Gastroesophageal sphincter (tissue), 4 donors: ENCODE data around the gene RUNX2. TPM values are rescaled to one million over a fixed set of nuclear protein-coding genes. Genes with fewer than 3 reads are reported as not detected.

ENCODE experiments used
- ATAC-seq: fragments of 150-250 bp; one replicate; pipeline ENCODE4 v1.9.1; 2016; ENCODE audit warnings: mild to moderate bottlenecking, moderate library complexity
- H3K27ac ChIP-seq, 4 donors: fragments of 200-600 bp; sonication (generic) in 3 of 4; 1 replicate in 3 of 4; 2 replicates in 1 of 4; pipeline ENCODE4 v1.5.1; 2016 to 2019
- H3K27me3 ChIP-seq: fragments of 200-600 bp; sonication (generic); one replicate; pipeline ENCODE4 v1.5.1; 2019
- H3K36me3 ChIP-seq, 2 donors: fragments of 200-600 bp; sonication (generic); one replicate each; pipeline ENCODE4 v1.5.1; 2019; ENCODE audit warnings: control low read depth in 1 of 2
- H3K4me1 ChIP-seq, 3 donors: fragments of 200-600 bp; sonication (generic); 1 replicate in 2 of 3; 2 replicates in 1 of 3; pipeline ENCODE4 v1.5.1; 2016 to 2019; ENCODE audit warnings: control low read depth in 2 of 3
- H3K4me3 ChIP-seq, 2 donors: fragments of 200-600 bp; sonication (generic); one replicate each; pipeline ENCODE4 v1.5.1; 2019; ENCODE audit warnings: mild to moderate bottlenecking in 1 of 2, moderate library complexity in 1 of 2
- H3K9me3 ChIP-seq, 3 donors: fragments of 200-600 bp; sonication (generic); one replicate each; pipeline ENCODE4 v1.5.1; 2017 to 2019; ENCODE audit warnings: control low read depth in 2 of 3
- EP300 ChIP-seq: sonication (generic); formaldehyde crosslinking; IDR thresholded peaks from one replicate; pipeline ENCODE4 v1.6.1; 2017; ENCODE audit warnings: antibody characterized with exemption, mild to moderate bottlenecking
- POLR2A ChIP-seq, 2 donors: fragments of 450-650 bp; IDR thresholded peaks; one replicate each; pipeline ENCODE4 v1.6.1; 2017; ENCODE audit warnings: antibody characterized with exemption in 2 of 2, mild to moderate bottlenecking in 2 of 2, moderate library complexity in 1 of 2
- POLR2AphosphoS5 ChIP-seq: sonication (generic); formaldehyde crosslinking; IDR thresholded peaks from one replicate; pipeline ENCODE4 v1.6.1; 2017; ENCODE audit warnings: antibody characterized with exemption
- WGBS, 2 donors: methylation state at CpG; one replicate each; pipeline ENCODE4 v1.1.5; 2018; ENCODE audit warnings: low coverage in 1 of 2; 5-methylcytosine and 5-hydroxymethylcytosine counted together
- total RNA-seq, 4 donors: library from RNA; depleted of rRNA; stranded (reverse); fragments of >200 nt; gene quantifications; one replicate each; pipeline ENCODE4 v1.1.0, GENCODE V29; 2016
- TF ChIP-seq, protein P1 (sequence below), 4 experiments: fragments of 200-600 bp in 2 of 4; fragments of 450-650 bp in 2 of 4; sonication (generic) in 1 of 4; IDR thresholded peaks; one replicate each; pipeline ENCODE4 v1.5.1; 2017 to 2019; ENCODE audit warnings: antibody characterized with exemption in 4 of 4, mild to moderate bottlenecking in 2 of 4, moderate library complexity in 2 of 4

The RUNX2 gene
- total RNA-seq, 4 donors from 2014 or later: 0.16 to 0.94 (median 0.65) TPM

DNA sequence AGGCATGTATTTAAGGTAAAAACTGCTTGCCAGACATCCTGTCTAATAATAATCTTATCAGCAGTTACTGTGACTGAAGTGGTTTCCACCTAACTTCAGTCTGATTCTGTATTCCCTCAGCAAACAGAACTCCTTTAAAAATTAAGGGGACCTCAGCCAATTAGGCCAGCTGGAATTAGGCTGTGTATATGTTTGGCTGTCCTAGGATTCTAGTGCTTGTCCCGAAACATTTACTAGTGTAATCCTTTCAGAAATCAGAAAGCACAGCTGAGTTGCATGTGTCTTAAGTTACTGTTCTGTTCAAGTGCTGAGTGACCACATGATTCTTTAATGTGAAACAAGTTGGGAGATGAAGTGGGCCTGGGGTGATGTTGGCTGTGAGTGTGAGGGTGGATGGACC, 170.5 kb downstream of the RUNX2 start:
- ATAC-seq: no peak
- Histone ChIP-seq H3K9me3 (no peaks in the 10 kb centered on the region), H3K4me1 (no peaks in the 10 kb centered on the region), H3K4me3 (no peak overlapping the region), H3K27ac (no peak overlapping the region), H3K27me3 (no peaks in the 10 kb centered on the region), H3K36me3 (no peaks in the 10 kb centered on the region)
- TF ChIP-seq, protein P1, sequence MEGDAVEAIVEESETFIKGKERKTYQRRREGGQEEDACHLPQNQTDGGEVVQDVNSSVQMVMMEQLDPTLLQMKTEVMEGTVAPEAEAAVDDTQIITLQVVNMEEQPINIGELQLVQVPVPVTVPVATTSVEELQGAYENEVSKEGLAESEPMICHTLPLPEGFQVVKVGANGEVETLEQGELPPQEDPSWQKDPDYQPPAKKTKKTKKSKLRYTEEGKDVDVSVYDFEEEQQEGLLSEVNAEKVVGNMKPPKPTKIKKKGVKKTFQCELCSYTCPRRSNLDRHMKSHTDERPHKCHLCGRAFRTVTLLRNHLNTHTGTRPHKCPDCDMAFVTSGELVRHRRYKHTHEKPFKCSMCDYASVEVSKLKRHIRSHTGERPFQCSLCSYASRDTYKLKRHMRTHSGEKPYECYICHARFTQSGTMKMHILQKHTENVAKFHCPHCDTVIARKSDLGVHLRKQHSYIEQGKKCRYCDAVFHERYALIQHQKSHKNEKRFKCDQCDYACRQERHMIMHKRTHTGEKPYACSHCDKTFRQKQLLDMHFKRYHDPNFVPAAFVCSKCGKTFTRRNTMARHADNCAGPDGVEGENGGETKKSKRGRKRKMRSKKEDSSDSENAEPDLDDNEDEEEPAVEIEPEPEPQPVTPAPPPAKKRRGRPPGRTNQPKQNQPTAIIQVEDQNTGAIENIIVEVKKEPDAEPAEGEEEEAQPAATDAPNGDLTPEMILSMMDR (IDR thresholded peaks at IDR 0.05): no peak
- TF ChIP-seq EP300 (no peak), POLR2AphosphoS5 (no peak), POLR2A (IDR thresholded peaks at IDR 0.05) (no peak)
- 20 to 43% methylated on average over 1 of the region's 1 CpG for WGBS, 2 donors

DNA sequence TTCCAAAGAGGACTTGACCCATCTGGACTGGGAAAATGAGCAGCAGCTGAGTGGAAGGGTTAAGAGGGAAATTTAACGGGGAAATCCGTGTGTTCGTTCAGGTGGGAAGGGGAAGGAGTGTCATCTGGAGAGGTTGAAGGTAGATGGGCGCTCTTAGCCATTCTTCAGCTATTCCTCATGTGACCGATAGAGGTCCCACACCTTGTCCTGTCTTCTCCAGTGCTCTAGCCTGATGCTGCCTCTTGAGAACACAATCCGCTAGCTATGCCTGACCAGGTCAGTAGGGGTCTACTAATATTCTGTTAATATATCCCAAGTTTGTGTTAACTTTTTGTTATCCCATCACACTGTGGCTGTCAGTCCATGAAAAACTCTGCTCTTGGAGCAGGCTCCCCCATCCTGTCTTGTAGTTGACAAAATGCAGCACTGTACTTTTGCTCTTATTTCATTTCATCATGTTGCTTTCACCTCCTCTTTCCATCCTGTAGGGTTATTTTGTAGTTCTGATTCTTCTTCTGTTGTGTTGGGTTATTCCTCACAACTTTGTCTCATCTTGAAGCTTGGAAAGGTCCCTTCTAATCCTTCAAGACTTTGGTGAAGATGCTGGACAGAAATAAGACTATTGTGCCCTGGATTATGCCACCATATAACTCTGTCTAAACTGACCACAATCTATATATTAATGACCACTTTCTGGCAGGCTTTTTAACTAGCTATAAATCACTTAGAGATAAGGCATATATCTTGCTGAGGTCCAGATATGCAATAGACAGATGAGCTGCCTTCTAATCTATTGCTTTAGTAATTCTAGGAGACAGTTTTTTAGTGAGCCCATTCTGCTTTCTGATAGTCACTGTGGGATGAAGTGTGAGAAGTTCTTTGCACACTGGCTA, 173.0 kb downstream of the RUNX2 start:
- ATAC-seq: no peak
- 91 to 92% methylated on average over 6 of the region's 6 CpGs for WGBS, 2 donors
- Histone ChIP-seq H3K4me3 (no peak overlapping the region), H3K9me3 (no peaks in the 10 kb centered on the region), H3K27me3 (no peaks in the 10 kb centered on the region), H3K36me3 (no peaks in the 10 kb centered on the region), H3K4me1 (no peaks in the 10 kb centered on the region), H3K27ac (no peak overlapping the region)
- TF ChIP-seq EP300 (no peak), POLR2AphosphoS5 (no peak), POLR2A (IDR thresholded peaks at IDR 0.05) (no peak)
- TF ChIP-seq, protein P1 (IDR thresholded peaks at IDR 0.05): no peak

DNA sequence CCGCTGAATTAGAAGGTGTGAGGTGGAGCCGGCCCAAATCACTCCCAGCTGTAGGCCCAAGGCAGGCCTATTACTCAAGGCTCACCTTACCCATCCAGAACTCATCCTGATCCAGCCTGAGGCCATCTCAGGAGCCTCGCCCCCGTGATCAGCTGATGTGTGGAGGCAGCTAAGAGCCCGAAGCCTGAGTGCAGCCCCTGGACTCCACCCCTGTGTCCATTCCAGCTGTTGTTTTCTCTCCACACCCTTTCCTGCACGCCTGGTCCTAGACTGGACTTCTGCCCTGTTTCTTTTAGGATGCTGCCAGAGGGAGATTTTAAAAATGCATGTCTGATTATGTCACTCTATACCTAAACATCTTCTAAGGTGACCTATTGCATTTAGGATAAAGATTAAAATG, 174.3 kb downstream of the RUNX2 start:
- TF ChIP-seq, protein P1 (IDR thresholded peaks at IDR 0.05): no peak
- TF ChIP-seq POLR2A (IDR thresholded peaks at IDR 0.05): no peak
- no peak for TF ChIP-seq POLR2AphosphoS5
- no peak for TF ChIP-seq EP300
- Histone ChIP-seq H3K4me1 (no peaks in the 10 kb centered on the region), H3K4me3 (no peak overlapping the region), H3K36me3 (no peaks in the 10 kb centered on the region), H3K27ac (no peak overlapping the region), H3K9me3 (no peaks in the 10 kb centered on the region), H3K27me3 (no peaks in the 10 kb centered on the region)
- 79 to 90% methylated on average over 3 to 4 of the region's 6 CpGs for WGBS, 2 donors
- no peak for ATAC-seq

DNA sequence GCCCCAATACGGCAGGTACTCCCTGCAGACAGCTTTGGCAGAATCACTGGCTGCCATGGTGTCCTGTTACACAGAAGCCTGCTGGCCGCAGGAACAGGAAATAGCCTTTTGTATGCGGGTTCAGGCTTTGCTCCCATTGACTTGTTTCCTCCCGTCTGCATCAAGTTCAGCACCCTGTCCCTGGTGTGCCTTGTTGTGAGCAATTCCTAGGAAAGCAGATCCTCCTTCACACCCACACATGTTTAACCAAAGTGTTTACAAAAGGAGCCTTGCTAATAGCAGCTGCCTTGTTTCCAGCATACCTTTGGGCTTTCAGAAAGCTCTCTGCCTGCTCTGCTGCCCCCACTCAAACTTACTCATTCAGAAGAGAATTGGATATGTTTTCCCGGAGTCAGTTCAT, 176.8 kb downstream of the RUNX2 start:
- no peak for ATAC-seq
- 22 to 54% methylated on average over 2 to 5 of the region's 5 CpGs for WGBS, 2 donors
- H3K27me3 ChIP-seq: no peaks in the 10 kb centered on the region
- H3K9me3 ChIP-seq: no peaks in the 10 kb centered on the region
- no peak overlapping the region for H3K27ac ChIP-seq
- TF ChIP-seq POLR2AphosphoS5: peak; percentile 4
- TF ChIP-seq, protein P1 (IDR thresholded peaks at IDR 0.05): no peak
- TF ChIP-seq EP300: no peak
- no peak for TF ChIP-seq POLR2A (IDR thresholded peaks at IDR 0.05)
- H3K36me3 ChIP-seq: no peaks in the 10 kb centered on the region
- H3K4me1 ChIP-seq: no peaks in the 10 kb centered on the region
- no peak overlapping the region for H3K4me3 ChIP-seq

DNA sequence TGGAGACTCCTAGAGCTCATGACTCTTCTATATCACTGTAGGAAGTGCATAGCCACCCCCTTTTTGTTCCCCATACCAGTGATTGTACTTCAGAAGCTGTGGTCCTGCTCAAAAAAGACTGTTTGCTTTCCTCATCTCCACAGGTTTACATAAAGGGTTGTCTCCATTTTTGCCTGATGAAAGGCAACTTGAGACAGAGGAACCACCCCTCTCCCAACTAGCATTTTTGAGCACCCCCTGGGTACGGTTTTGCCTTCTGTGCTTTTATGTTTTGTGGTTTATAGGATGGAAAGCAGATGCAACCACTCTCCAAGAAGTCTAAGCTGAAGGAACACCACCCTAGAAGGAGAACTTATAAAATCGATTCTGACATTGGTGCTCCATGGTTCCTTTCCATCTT, 177.3 kb downstream of the RUNX2 start:
- H3K27ac ChIP-seq: no peak overlapping the region
- TF ChIP-seq POLR2AphosphoS5: no peak
- TF ChIP-seq POLR2A (IDR thresholded peaks at IDR 0.05): no peak
- TF ChIP-seq, protein P1 (IDR thresholded peaks at IDR 0.05): no peak
- TF ChIP-seq EP300: no peak
- no peak overlapping the region for H3K4me3 ChIP-seq
- no peaks in the 10 kb centered on the region for H3K36me3 ChIP-seq
- H3K4me1 ChIP-seq: no peaks in the 10 kb centered on the region
- WGBS, 2 donors: 93 to 94% methylated on average over 2 of the region's 2 CpGs
- no peak for ATAC-seq
- no peaks in the 10 kb centered on the region for H3K9me3 ChIP-seq
- H3K27me3 ChIP-seq: no peaks in the 10 kb centered on the region
